Liver (tissue), 9 donors: ENCODE results near the gene ACTC1. TPM values are rescaled to one million over a fixed set of nuclear protein-coding genes. Genes with fewer than 3 reads are reported as not detected.

Experiments
- DNase-seq: peaks from one replicate; pipeline ENCODE4 v3.0.0-alpha.2; 2017; ENCODE audit warnings: low spot score
- H3K27ac ChIP-seq, 2 donors: one replicate each; pipeline ENCODE4 v1.7.0; 2013; ENCODE audit warnings: inconsistent platforms in 2 of 2, low read length in 2 of 2, control low read depth in 1 of 2, low read depth in 1 of 2, mild to moderate bottlenecking in 1 of 2
- H3K27me3 ChIP-seq, 4 donors: one replicate each; pipeline versions ENCODE4 v1.6.1 to v1.7.0; 2013; ENCODE audit warnings: low read length in 3 of 4, inconsistent platforms in 1 of 4, mild to moderate bottlenecking in 1 of 4, moderate library complexity in 1 of 4; ENCODE audit not compliant: control insufficient read depth in 4 of 4, insufficient read depth in 4 of 4
- H3K36me3 ChIP-seq, 4 donors: one replicate each; pipeline versions ENCODE4 v1.6.1 to v1.7.0; 2013; ENCODE audit warnings: low read length in 3 of 4, mild to moderate bottlenecking in 3 of 4, low read depth in 1 of 4, moderate library complexity in 1 of 4; ENCODE audit not compliant: control insufficient read depth in 4 of 4, insufficient read depth in 3 of 4
- H3K4me1 ChIP-seq, 4 donors: one replicate each; pipeline versions ENCODE4 v1.6.1 to v1.7.0; 2013; ENCODE audit warnings: low read length in 3 of 4, mild to moderate bottlenecking in 3 of 4, moderate library complexity in 1 of 4; ENCODE audit not compliant: control insufficient read depth in 4 of 4, insufficient read depth in 4 of 4
- H3K4me3 ChIP-seq, 3 donors: one replicate each; pipeline versions ENCODE4 v1.6.1 to v1.7.0; 2013; ENCODE audit warnings: low read length in 3 of 3, control low read depth in 1 of 3, low read depth in 1 of 3, mild to moderate bottlenecking in 1 of 3
- H3K9ac ChIP-seq, 2 donors: one replicate each; pipeline ENCODE4 v1.7.0; 2013; ENCODE audit warnings: low read length in 2 of 2, mild to moderate bottlenecking in 2 of 2, moderate library complexity in 2 of 2, control low read depth in 1 of 2, low read depth in 1 of 2
- H3K9me3 ChIP-seq, 4 donors: one replicate each; pipeline versions ENCODE4 v1.6.1 to v1.7.0; 2013; ENCODE audit warnings: low read length in 3 of 4; ENCODE audit not compliant: control insufficient read depth in 4 of 4
- ATF3 ChIP-seq: IDR thresholded peaks from 2 replicates; pipeline ENCODE4 v1.6.1; 2016; ENCODE audit warnings: antibody characterized with exemption
- CTCF ChIP-seq: fragments of 150-350 bp; IDR thresholded peaks from 2 replicates; pipeline ENCODE4 v1.5.1; 2017; ENCODE audit warnings: improper control_type of control experiment, low read depth, low read length; ENCODE audit not compliant: missing input control
- EGR1 ChIP-seq, 2 donors: IDR thresholded peaks; 2 replicates each; pipeline ENCODE4 v1.6.1; 2016 to 2018; ENCODE audit warnings: antibody characterized with exemption in 2 of 2, low read depth in 2 of 2
- FOXA2 ChIP-seq: IDR thresholded peaks from 2 replicates; pipeline ENCODE4 v1.6.1; 2016; ENCODE audit warnings: antibody characterized with exemption
- GABPA ChIP-seq, 2 donors: IDR thresholded peaks in 1 of 2; conservative IDR thresholded peaks in 1 of 2; 2 replicates each; pipeline ENCODE4 v1.6.1; 2016; ENCODE audit warnings: antibody characterized with exemption in 2 of 2, mild to moderate bottlenecking in 1 of 2, moderate library complexity in 1 of 2
- HNF4A ChIP-seq, 2 donors: conservative IDR thresholded peaks; 2 replicates each; pipeline ENCODE4 v1.6.1; 2016; ENCODE audit warnings: antibody characterized with exemption in 2 of 2, mild to moderate bottlenecking in 2 of 2
- HNF4G ChIP-seq: IDR thresholded peaks from 2 replicates; pipeline ENCODE4 v1.6.1; 2016; ENCODE audit warnings: antibody characterized with exemption
- MAX ChIP-seq: IDR thresholded peaks from 2 replicates; pipeline ENCODE4 v1.6.1; 2016; ENCODE audit warnings: antibody characterized with exemption
- NR2F2 ChIP-seq: IDR thresholded peaks from 2 replicates; pipeline ENCODE4 v1.6.1; 2016; ENCODE audit warnings: antibody characterized with exemption
- RAD21 ChIP-seq, 2 donors: IDR thresholded peaks; 2 replicates each; pipeline ENCODE4 v1.6.1; 2016; ENCODE audit warnings: antibody characterized with exemption in 2 of 2, mild to moderate bottlenecking in 2 of 2
- REST ChIP-seq: IDR thresholded peaks from 2 replicates; pipeline ENCODE4 v1.6.1; 2016; ENCODE audit warnings: antibody characterized with exemption, mild to moderate bottlenecking
- TAF1 ChIP-seq: conservative IDR thresholded peaks from 2 replicates; pipeline ENCODE4 v1.6.1; 2016; ENCODE audit warnings: antibody characterized with exemption, mild to moderate bottlenecking
- YY1 ChIP-seq: IDR thresholded peaks from 2 replicates; pipeline ENCODE4 v1.6.1; 2016; ENCODE audit warnings: antibody characterized with exemption, mild to moderate bottlenecking
- ZBTB33 ChIP-seq: IDR thresholded peaks from 2 replicates; pipeline ENCODE4 v1.6.1; 2016; ENCODE audit warnings: antibody characterized with exemption
- WGBS: extraction: QIAGEN DNeasy Blood & Tissue Kit; methylation state at CpG from one replicate; pipeline ENCODE4 v1.1.7; 2013; 5-methylcytosine and 5-hydroxymethylcytosine counted together
- polyA plus RNA-seq, 2 donors: library from polyadenylated mRNA; stranded (reverse) in 1 of 2; unstranded in 1 of 2; fragments of 200-250 nt in 1 of 2; fragments of >200 nt in 1 of 2; fragmentation: Nextera tagmentation in 1 of 2; extraction: Ambion mirVana in 1 of 2; gene quantifications; one replicate each; pipeline versions ENCODE4 v1.2.1 to v1.2.3, GENCODE V29; 2013 to 2015
- total RNA-seq, 2 donors: library from RNA; depleted of rRNA; stranded (reverse); fragments of >200 nt; gene quantifications; one replicate each; pipeline ENCODE4 v1.2.3, GENCODE V29; 2014
- donor health status: healthy.
- donor health status: healthy.
- donor health status: healthy.
- donor health status: healthy.
- donor health status: healthy.

Gene ACTC1
- total and polyA plus RNA-seq, 4 donors: 0.08 to 0.89 TPM; not detected in 2

GRCh38 chr15:34828145-34828911 lies 33.0 kb upstream of the ACTC1 start:
- 63% methylated on average over 5 of the region's 5 CpGs for WGBS
- H3K36me3 ChIP-seq: no peaks in the 10 kb centered on the region

More at GRCh38 chr15:34828145-34828911, 33.0 kb upstream of the ACTC1 start:
- no peak overlapping the region for H3K9ac ChIP-seq
- no peaks in the 10 kb centered on the region for H3K4me1 ChIP-seq
- H3K27ac ChIP-seq: no peak overlapping the region
- TF ChIP-seq YY1 (no peak), GABPA (IDR thresholded peaks at IDR 0.05 in 1 of 2, conservative IDR thresholded peaks at IDR 0.05 in 1 of 2) (no peak), EGR1 (IDR thresholded peaks at IDR 0.05; ENCODE audit: low read depth in 2 of 2) (no peak), MAX (no peak), CTCF (no peak), TAF1 (no peak), RAD21 (IDR thresholded peaks at IDR 0.05) (no peak), ATF3 (no peak), NR2F2 (no peak), REST (no peak), FOXA2 (no peak), HNF4G (no peak), HNF4A (conservative IDR thresholded peaks at IDR 0.05) (no peak), ZBTB33 (no peak)
- DNase-seq: no peak
- no peaks in the 10 kb centered on the region for H3K27me3 ChIP-seq
- no peaks in the 10 kb centered on the region for H3K9me3 ChIP-seq
- no peak overlapping the region for H3K4me3 ChIP-seq
